GM23338 (cell line): ENCODE results near the gene DISP3. TPM values are rescaled to one million over a fixed set of nuclear protein-coding genes. Genes with fewer than 3 reads are reported as not detected.

ENCODE experiments used
- ATAC-seq: fragments of 200-7000 bp; cut with Tn5 transposase; 3 replicates; pipeline ENCODE4 v1.9.1; 2020
- DNase-seq: peaks from one replicate; pipeline ENCODE4 v3.0.0-alpha.2; 2015; ENCODE audit warnings: low spot score
- H2AFZ ChIP-seq: fragments of 200-600 bp; sonication (generic); 2 replicates; pipeline ENCODE4 v1.8.0; 2016; ENCODE audit warnings: antibody characterized with exemption, mild to moderate bottlenecking, moderate library complexity
- H3F3A ChIP-seq: fragments of 200-600 bp; sonication (generic); replicated peaks from 2 replicates; pipeline ENCODE4 v1.8.0; 2017; ENCODE audit warnings: antibody characterized with exemption, mixed run types, low read depth
- H3K27ac ChIP-seq: fragments of 200-600 bp; sonication (generic); 2 replicates; pipeline ENCODE4 v1.6.1; 2016; ENCODE audit warnings: low read depth
- H3K27me3 ChIP-seq: fragments of 200-600 bp; sonication (generic); 2 replicates; pipeline ENCODE4 v1.8.0; 2016; ENCODE audit warnings: mild to moderate bottlenecking, mixed run types, moderate library complexity; ENCODE audit not compliant: insufficient read depth
- H3K36me3 ChIP-seq: fragments of 200-600 bp; sonication (generic); 2 replicates; pipeline ENCODE4 v1.8.0; 2016; ENCODE audit warnings: mild to moderate bottlenecking; ENCODE audit not compliant: insufficient read depth
- H3K4me1 ChIP-seq: fragments of 200-600 bp; sonication (generic); 2 replicates; pipeline ENCODE4 v1.8.0; 2016; ENCODE audit warnings: mild to moderate bottlenecking, moderate library complexity; ENCODE audit not compliant: insufficient read depth
- H3K4me2 ChIP-seq: fragments of 200-600 bp; sonication (generic); 2 replicates; pipeline ENCODE4 v1.7.1; 2017; ENCODE audit warnings: mixed run types
- H3K4me3 ChIP-seq: fragments of 200-600 bp; sonication (generic); 2 replicates; pipeline ENCODE4 v1.6.1; 2016; ENCODE audit warnings: mixed run types
- H3K79me2 ChIP-seq: fragments of 200-600 bp; sonication (generic); replicated peaks from 2 replicates; pipeline ENCODE4 v1.8.0; 2017; ENCODE audit warnings: mild to moderate bottlenecking; ENCODE audit not compliant: insufficient read depth
- H3K9me2 ChIP-seq: fragments of 200-600 bp; sonication (generic); 2 replicates; pipeline ENCODE4 v1.8.0; 2017; ENCODE audit not compliant: insufficient read depth
- H4K20me1 ChIP-seq: fragments of 200-600 bp; sonication (generic); replicated peaks from 2 replicates; pipeline ENCODE4 v1.8.0; 2017; ENCODE audit warnings: mild to moderate bottlenecking; ENCODE audit not compliant: insufficient read depth
- H3K27ac Mint-ChIP-seq: 2 replicates; pipeline ENCODE4 v1.8.0; 2020; ENCODE audit warnings: inconsistent platforms, mild to moderate bottlenecking, moderate library complexity, mixed read lengths
- H3K27me3 Mint-ChIP-seq: 3 replicates; pipeline ENCODE4 v1.8.0; 2022; ENCODE audit warnings: low read depth, mild to moderate bottlenecking, moderate library complexity, mixed read lengths, inconsistent platforms; ENCODE audit not compliant: insufficient read depth, poor library complexity
- H3K36me3 Mint-ChIP-seq: 3 replicates; pipeline ENCODE4 v1.8.0; 2021; ENCODE audit warnings: low read depth, mild to moderate bottlenecking, inconsistent platforms, moderate library complexity, mixed read lengths
- H3K4me1 Mint-ChIP-seq: 3 replicates; pipeline ENCODE4 v1.8.0; 2020; ENCODE audit warnings: mild to moderate bottlenecking, inconsistent platforms, mixed read lengths
- H3K4me3 Mint-ChIP-seq: 3 replicates; pipeline ENCODE4 v1.8.0; 2021; ENCODE audit warnings: moderate library complexity, mild to moderate bottlenecking, inconsistent platforms, mixed read lengths
- H3K9me3 Mint-ChIP-seq: 3 replicates; pipeline ENCODE4 v1.8.0; 2020; ENCODE audit warnings: moderate library complexity, mild to moderate bottlenecking, inconsistent platforms, mixed read lengths
- CREB1 ChIP-seq: fragments of 250-450 bp; sonication (Bioruptor Pico); IDR thresholded peaks from 2 replicates; pipeline ENCODE4 v1.5.0; 2020; ENCODE audit warnings: low read depth, mild to moderate bottlenecking, moderate library complexity
- EZH2 ChIP-seq: fragments of 200-600 bp; sonication (generic); IDR thresholded peaks from one replicate; pipeline ENCODE4 v1.8.0; 2017; ENCODE audit warnings: antibody characterized with exemption, mild to moderate bottlenecking, low read depth; ENCODE audit not compliant: unreplicated experiment
- EZH2phosphoT487 ChIP-seq: fragments of 200-600 bp; sonication (generic); IDR thresholded peaks from one replicate; pipeline ENCODE4 v1.8.1; 2018; ENCODE audit warnings: antibody characterized with exemption; ENCODE audit not compliant: unreplicated experiment
- JUNB ChIP-seq: IDR thresholded peaks from one replicate; pipeline ENCODE4 v1.6.1; 2016; ENCODE audit warnings: antibody characterized with exemption; ENCODE audit not compliant: unreplicated experiment
- NANOG ChIP-seq: IDR thresholded peaks from 2 replicates; pipeline ENCODE4 v1.6.1; 2016; ENCODE audit warnings: antibody characterized with exemption, borderline replicate concordance
- POLR2AphosphoS5 ChIP-seq: IDR thresholded peaks from 2 replicates; pipeline ENCODE4 v1.6.1; 2016; ENCODE audit warnings: antibody characterized with exemption, low read depth
- STAT1 ChIP-seq: IDR thresholded peaks from one replicate; pipeline ENCODE4 v1.6.1; 2016; ENCODE audit warnings: antibody characterized with exemption; ENCODE audit not compliant: unreplicated experiment
- ZNF114 ChIP-seq: fragments of 250-450 bp; sonication (Bioruptor Pico); IDR thresholded peaks from 2 replicates; pipeline ENCODE4 v1.5.0; 2020; ENCODE audit warnings: mild to moderate bottlenecking, moderate library complexity
- ZNF331 ChIP-seq: fragments of 250-450 bp; sonication (Bioruptor Pico); IDR thresholded peaks from 2 replicates; pipeline ENCODE4 v1.5.0; 2020; ENCODE audit warnings: low read depth, mild to moderate bottlenecking, moderate library complexity
- polyA plus RNA-seq: library from polyadenylated mRNA; unstranded; fragments of >200 nt; fragmentation: Nextera tagmentation; extraction: Ambion mirVana; gene quantifications from 2 replicates; pipeline ENCODE4 v1.2.1, GENCODE V29; 2016
- total RNA-seq: library from RNA; depleted of rRNA; stranded (reverse); fragments of >200 nt; shearing (Covaris generic); gene quantifications from 2 replicates; pipeline ENCODE4 v1.2.3, GENCODE V29; 2014
- TF ChIP-seq, protein P1 (sequence below): fragments of 250-450 bp; sonication (Bioruptor Pico); IDR thresholded peaks from 2 replicates; pipeline ENCODE4 v1.5.0; 2020; ENCODE audit warnings: mild to moderate bottlenecking, moderate library complexity
- TF ChIP-seq, protein P2 (sequence below): IDR thresholded peaks from one replicate; pipeline ENCODE4 v1.6.1; 2018; ENCODE audit warnings: antibody characterized with exemption; ENCODE audit not compliant: unreplicated experiment
- TF ChIP-seq, protein P3 (sequence below): IDR thresholded peaks from 2 replicates; pipeline ENCODE4 v1.6.1; 2016; ENCODE audit warnings: antibody characterized with exemption
- TF ChIP-seq, protein P4 (sequence below), 2 experiments: fragments of 200-600 bp in 1 of 2; sonication (generic) in 1 of 2; conservative IDR thresholded peaks; 2 replicates each; pipeline versions ENCODE4 v1.5.1 to v1.6.1; 2016 to 2017; ENCODE audit warnings: antibody characterized with exemption in 2 of 2, low read depth in 2 of 2, mild to moderate bottlenecking in 2 of 2, moderate library complexity in 1 of 2

Gene DISP3
- total and polyA plus RNA-seq, 2 experiments from 2014 or later, result 3.2 to 11.1 TPM

DNA sequence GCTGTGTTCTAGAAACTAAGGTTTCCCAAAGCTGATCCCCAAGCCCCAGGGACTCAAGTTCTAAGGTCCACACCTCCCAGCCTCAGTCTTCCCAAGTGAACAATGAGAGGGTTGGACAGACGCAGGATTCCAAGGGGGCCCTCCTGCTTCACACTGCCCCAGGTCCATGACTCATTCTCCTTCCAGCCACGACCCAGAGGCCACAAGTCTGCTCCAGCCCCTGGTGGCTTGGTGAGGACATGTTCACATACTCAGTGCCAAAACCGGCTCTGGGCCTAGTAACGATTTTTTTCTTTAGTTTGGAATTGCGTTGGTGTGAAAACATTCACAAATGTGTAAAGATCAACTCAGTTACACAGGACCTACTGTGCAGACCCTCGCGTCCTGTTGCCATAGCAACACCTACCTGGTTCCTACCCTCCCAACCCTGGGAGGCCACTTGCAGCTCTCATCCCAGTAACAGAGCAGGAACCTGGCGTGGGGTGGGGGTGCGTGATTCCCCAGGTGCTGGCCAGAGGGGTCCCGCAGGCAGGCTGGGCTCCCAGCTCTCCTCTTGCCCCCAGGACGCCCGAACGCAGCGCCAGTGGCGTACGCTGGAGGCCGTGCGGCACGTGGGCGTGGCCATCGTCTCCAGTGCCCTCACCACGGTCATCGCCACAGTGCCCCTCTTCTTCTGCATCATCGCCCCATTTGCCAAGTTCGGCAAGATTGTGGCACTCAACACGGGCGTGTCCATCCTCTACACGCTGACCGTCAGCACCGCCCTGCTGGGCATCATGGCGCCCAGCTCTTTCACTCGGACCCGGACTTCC lies 57.0 kb downstream of the DISP3 start:
- no peaks in the 10 kb centered on the region for H3K36me3 ChIP-seq
- ATAC-seq, result no peak

More for the DNA sequence above, 57.0 kb downstream of the DISP3 start:
- TF ChIP-seq ZNF114 (no peak), JUNB (no peak), CREB1 (CRISPR knock-in tag) (no peak), EZH2phosphoT487 (no peak), NANOG (no peak), POLR2AphosphoS5 (no peak), EZH2 (no peak), ZNF331 (CRISPR knock-in tag) (no peak), STAT1 (no peak)
- TF ChIP-seq, protein P1, sequence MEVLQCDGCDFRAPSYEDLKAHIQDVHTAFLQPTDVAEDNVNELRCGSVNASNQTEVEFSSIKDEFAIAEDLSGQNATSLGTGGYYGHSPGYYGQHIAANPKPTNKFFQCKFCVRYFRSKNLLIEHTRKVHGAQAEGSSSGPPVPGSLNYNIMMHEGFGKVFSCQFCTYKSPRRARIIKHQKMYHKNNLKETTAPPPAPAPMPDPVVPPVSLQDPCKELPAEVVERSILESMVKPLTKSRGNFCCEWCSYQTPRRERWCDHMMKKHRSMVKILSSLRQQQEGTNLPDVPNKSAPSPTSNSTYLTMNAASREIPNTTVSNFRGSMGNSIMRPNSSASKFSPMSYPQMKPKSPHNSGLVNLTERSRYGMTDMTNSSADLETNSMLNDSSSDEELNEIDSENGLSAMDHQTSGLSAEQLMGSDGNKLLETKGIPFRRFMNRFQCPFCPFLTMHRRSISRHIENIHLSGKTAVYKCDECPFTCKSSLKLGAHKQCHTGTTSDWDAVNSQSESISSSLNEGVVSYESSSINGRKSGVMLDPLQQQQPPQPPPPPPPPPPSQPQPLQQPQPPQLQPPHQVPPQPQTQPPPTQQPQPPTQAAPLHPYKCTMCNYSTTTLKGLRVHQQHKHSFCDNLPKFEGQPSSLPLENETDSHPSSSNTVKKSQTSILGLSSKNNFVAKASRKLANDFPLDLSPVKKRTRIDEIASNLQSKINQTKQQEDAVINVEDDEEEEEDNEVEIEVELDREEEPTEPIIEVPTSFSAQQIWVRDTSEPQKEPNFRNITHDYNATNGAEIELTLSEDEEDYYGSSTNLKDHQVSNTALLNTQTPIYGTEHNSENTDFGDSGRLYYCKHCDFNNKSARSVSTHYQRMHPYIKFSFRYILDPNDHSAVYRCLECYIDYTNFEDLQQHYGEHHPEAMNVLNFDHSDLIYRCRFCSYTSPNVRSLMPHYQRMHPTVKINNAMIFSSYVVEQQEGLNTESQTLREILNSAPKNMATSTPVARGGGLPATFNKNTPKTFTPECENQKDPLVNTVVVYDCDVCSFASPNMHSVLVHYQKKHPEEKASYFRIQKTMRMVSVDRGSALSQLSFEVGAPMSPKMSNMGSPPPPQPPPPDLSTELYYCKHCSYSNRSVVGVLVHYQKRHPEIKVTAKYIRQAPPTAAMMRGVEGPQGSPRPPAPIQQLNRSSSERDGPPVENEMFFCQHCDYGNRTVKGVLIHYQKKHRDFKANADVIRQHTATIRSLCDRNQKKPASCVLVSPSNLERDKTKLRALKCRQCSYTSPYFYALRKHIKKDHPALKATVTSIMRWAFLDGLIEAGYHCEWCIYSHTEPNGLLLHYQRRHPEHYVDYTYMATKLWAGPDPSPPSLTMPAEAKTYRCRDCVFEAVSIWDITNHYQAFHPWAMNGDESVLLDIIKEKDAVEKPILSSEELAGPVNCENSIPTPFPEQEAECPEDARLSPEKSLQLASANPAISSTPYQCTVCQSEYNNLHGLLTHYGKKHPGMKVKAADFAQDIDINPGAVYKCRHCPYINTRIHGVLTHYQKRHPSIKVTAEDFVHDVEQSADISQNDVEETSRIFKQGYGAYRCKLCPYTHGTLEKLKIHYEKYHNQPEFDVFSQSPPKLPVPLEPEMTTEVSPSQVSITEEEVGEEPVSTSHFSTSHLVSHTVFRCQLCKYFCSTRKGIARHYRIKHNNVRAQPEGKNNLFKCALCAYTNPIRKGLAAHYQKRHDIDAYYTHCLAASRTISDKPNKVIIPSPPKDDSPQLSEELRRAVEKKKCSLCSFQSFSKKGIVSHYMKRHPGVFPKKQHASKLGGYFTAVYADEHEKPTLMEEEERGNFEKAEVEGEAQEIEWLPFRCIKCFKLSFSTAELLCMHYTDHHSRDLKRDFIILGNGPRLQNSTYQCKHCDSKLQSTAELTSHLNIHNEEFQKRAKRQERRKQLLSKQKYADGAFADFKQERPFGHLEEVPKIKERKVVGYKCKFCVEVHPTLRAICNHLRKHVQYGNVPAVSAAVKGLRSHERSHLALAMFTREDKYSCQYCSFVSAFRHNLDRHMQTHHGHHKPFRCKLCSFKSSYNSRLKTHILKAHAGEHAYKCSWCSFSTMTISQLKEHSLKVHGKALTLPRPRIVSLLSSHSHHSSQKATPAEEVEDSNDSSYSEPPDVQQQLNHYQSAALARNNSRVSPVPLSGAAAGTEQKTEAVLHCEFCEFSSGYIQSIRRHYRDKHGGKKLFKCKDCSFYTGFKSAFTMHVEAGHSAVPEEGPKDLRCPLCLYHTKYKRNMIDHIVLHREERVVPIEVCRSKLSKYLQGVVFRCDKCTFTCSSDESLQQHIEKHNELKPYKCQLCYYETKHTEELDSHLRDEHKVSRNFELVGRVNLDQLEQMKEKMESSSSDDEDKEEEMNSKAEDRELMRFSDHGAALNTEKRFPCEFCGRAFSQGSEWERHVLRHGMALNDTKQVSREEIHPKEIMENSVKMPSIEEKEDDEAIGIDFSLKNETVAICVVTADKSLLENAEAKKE (CRISPR knock-in tag), result no peak
- TF ChIP-seq, protein P2, sequence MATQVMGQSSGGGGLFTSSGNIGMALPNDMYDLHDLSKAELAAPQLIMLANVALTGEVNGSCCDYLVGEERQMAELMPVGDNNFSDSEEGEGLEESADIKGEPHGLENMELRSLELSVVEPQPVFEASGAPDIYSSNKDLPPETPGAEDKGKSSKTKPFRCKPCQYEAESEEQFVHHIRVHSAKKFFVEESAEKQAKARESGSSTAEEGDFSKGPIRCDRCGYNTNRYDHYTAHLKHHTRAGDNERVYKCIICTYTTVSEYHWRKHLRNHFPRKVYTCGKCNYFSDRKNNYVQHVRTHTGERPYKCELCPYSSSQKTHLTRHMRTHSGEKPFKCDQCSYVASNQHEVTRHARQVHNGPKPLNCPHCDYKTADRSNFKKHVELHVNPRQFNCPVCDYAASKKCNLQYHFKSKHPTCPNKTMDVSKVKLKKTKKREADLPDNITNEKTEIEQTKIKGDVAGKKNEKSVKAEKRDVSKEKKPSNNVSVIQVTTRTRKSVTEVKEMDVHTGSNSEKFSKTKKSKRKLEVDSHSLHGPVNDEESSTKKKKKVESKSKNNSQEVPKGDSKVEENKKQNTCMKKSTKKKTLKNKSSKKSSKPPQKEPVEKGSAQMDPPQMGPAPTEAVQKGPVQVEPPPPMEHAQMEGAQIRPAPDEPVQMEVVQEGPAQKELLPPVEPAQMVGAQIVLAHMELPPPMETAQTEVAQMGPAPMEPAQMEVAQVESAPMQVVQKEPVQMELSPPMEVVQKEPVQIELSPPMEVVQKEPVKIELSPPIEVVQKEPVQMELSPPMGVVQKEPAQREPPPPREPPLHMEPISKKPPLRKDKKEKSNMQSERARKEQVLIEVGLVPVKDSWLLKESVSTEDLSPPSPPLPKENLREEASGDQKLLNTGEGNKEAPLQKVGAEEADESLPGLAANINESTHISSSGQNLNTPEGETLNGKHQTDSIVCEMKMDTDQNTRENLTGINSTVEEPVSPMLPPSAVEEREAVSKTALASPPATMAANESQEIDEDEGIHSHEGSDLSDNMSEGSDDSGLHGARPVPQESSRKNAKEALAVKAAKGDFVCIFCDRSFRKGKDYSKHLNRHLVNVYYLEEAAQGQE, result no peak
- TF ChIP-seq, protein P3, sequence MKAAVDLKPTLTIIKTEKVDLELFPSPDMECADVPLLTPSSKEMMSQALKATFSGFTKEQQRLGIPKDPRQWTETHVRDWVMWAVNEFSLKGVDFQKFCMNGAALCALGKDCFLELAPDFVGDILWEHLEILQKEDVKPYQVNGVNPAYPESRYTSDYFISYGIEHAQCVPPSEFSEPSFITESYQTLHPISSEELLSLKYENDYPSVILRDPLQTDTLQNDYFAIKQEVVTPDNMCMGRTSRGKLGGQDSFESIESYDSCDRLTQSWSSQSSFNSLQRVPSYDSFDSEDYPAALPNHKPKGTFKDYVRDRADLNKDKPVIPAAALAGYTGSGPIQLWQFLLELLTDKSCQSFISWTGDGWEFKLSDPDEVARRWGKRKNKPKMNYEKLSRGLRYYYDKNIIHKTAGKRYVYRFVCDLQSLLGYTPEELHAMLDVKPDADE, result no peak
- TF ChIP-seq, protein P4, sequence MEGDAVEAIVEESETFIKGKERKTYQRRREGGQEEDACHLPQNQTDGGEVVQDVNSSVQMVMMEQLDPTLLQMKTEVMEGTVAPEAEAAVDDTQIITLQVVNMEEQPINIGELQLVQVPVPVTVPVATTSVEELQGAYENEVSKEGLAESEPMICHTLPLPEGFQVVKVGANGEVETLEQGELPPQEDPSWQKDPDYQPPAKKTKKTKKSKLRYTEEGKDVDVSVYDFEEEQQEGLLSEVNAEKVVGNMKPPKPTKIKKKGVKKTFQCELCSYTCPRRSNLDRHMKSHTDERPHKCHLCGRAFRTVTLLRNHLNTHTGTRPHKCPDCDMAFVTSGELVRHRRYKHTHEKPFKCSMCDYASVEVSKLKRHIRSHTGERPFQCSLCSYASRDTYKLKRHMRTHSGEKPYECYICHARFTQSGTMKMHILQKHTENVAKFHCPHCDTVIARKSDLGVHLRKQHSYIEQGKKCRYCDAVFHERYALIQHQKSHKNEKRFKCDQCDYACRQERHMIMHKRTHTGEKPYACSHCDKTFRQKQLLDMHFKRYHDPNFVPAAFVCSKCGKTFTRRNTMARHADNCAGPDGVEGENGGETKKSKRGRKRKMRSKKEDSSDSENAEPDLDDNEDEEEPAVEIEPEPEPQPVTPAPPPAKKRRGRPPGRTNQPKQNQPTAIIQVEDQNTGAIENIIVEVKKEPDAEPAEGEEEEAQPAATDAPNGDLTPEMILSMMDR (conservative IDR thresholded peaks at IDR 0.05; ENCODE audit: low read depth in 2 of 2), result no peak
- Histone ChIP-seq H4K20me1 (no peaks in the 10 kb centered on the region), H3F3A (no peaks in the 10 kb centered on the region), H3K4me3 (no peak overlapping the region), H3K4me2 (no peak overlapping the region), H3K4me1 (no peaks in the 10 kb centered on the region; the same call in 1 of the 2 replicates), H3K27ac (no peak overlapping the region), H3K9me2 (no peaks in the 10 kb centered on the region), H2AFZ (no peak overlapping the region), H3K79me2 (no peaks in the 10 kb centered on the region), H3K27me3 (no peaks in the 10 kb centered on the region)
- DNase-seq, result no peak
- no peaks in the 10 kb centered on the region; the same call in 2 of the 3 replicates for H3K36me3 Mint-ChIP-seq
- peaks cover 10% of the 10 kb centered on the region for H3K27me3 Mint-ChIP-seq
- peaks cover 14% of the 10 kb centered on the region for H3K4me1 Mint-ChIP-seq
- no peaks in the 10 kb centered on the region for H3K9me3 Mint-ChIP-seq
- H3K4me3 Mint-ChIP-seq, result no peak overlapping the region
- H3K27ac Mint-ChIP-seq, result no peak overlapping the region
